Measurements from ENCODE around the gene CD163. TPM values are rescaled to one million over a fixed set of nuclear protein-coding genes. Genes with fewer than 3 reads are reported as not detected.

Gene CD163
- total RNA-seq, 1 donor from 2014 or later = not detected

GRCh38 chr12:7444537-7444936 lies 59.0 kb downstream of the CD163 start:
- Histone ChIP-seq H4K20me1 (ENCODE audit: insufficient read depth, low read length) (no peaks in the 10 kb centered on the region), H2AFZ (ENCODE audit: low read depth, low read length) (no peak overlapping the region), H3K4me2 (ENCODE audit: low read length) (no peak overlapping the region), H3K4me1 (ENCODE audit: insufficient read depth, low read length) (no peaks in the 10 kb centered on the region), H3K9ac (ENCODE audit: low read length) (no peak overlapping the region), H3K4me3 (ENCODE audit: insufficient read depth, low read depth, low read length) (no peak overlapping the region), H3K79me2 (ENCODE audit: insufficient read depth, low read length) (no peaks in the 10 kb centered on the region), H3K36me3 (ENCODE audit: insufficient read depth, low read length) (no peaks in the 10 kb centered on the region), H3K27ac (ENCODE audit: low read depth, low read length) (no peak overlapping the region), H3K27me3 (ENCODE audit: insufficient read depth, low read length) (no peaks in the 10 kb centered on the region), H3K9me3 (ENCODE audit: insufficient read depth, low read depth, low read length) (no peaks in the 10 kb centered on the region)
- no peak overlapping the region for H3K27ac Mint-ChIP-seq (ENCODE audit: unreplicated experiment)
- peaks cover 3% of the 10 kb centered on the region for H3K9me3 Mint-ChIP-seq (ENCODE audit: unreplicated experiment)
- TF ChIP-seq EZH2 (IDR thresholded peaks at IDR 0.05; ENCODE audit: insufficient read depth, low read length) (no peak), CTCF (IDR thresholded peaks at IDR 0.05; ENCODE audit: insufficient read depth, low read depth, low read length) (no peak)
- H3K27me3 Mint-ChIP-seq (ENCODE audit: low read depth, unreplicated experiment) = no peaks in the 10 kb centered on the region
- no peak overlapping the region for H3K4me3 Mint-ChIP-seq (ENCODE audit: unreplicated experiment)
- no peaks in the 10 kb centered on the region for H3K36me3 Mint-ChIP-seq (ENCODE audit: low read depth, unreplicated experiment)
- DNase-seq (ENCODE audit: low read depth) (no peak), FAIRE-seq (no peak)
- peaks cover 2% of the 10 kb centered on the region for H3K4me1 Mint-ChIP-seq (ENCODE audit: low read depth, unreplicated experiment)

- Mint-ChIP-seq H3K9me3 (ENCODE audit: unreplicated experiment) (peaks cover 5% of the 10 kb centered on the region), H3K27ac (ENCODE audit: unreplicated experiment) (no peak within 1 kb of the TSS), H3K4me3 (ENCODE audit: unreplicated experiment) (no peak within 1 kb of the TSS), H3K4me1 (ENCODE audit: low read depth, unreplicated experiment) (peaks cover 2% of the 10 kb centered on the region), H3K27me3 (ENCODE audit: low read depth, unreplicated experiment) (no peaks in the 10 kb centered on the region), H3K36me3 (ENCODE audit: low read depth, unreplicated experiment) (no peaks in the 10 kb centered on the region)
- no peaks in the 10 kb centered on the region for H3K4me1 ChIP-seq (ENCODE audit: insufficient read depth, low read length)
- no peaks in the 10 kb centered on the region for H3K36me3 ChIP-seq (ENCODE audit: insufficient read depth, low read length)
- H3K4me3 ChIP-seq (ENCODE audit: insufficient read depth, low read depth, low read length) = no peak within 1 kb of the TSS
- FAIRE-seq = no peak
- no peak within 1 kb of the TSS for H3K9ac ChIP-seq (ENCODE audit: low read length)
- no peaks in the 10 kb centered on the region for H4K20me1 ChIP-seq (ENCODE audit: insufficient read depth, low read length)
- no peak within 1 kb of the TSS for H3K27ac ChIP-seq (ENCODE audit: low read depth, low read length)
- H3K9me3 ChIP-seq (ENCODE audit: insufficient read depth, low read depth, low read length) = no peaks in the 10 kb centered on the region
- TF ChIP-seq EZH2 (IDR thresholded peaks at IDR 0.05; ENCODE audit: insufficient read depth, low read length) (no peak), CTCF (IDR thresholded peaks at IDR 0.05; ENCODE audit: insufficient read depth, low read depth, low read length) (no peak)
- no peak for DNase-seq (ENCODE audit: low read depth)
- H3K27me3 ChIP-seq (ENCODE audit: insufficient read depth, low read length) = no peaks in the 10 kb centered on the region
- H3K79me2 ChIP-seq (ENCODE audit: insufficient read depth, low read length) = no peaks in the 10 kb centered on the region
- no peak within 1 kb of the TSS for H2AFZ ChIP-seq (ENCODE audit: low read depth, low read length)
- no peak within 1 kb of the TSS for H3K4me2 ChIP-seq (ENCODE audit: low read length)
These were observed 59.5 kb downstream of the CD163 start, which contains the start of gene CD163L1 for GRCh38 chr12:7444076-7444475. CD163L1 (minus strand) TSS chr12:7444153; CDS start chr12:7444127, 26 bp downstream.

DNA sequence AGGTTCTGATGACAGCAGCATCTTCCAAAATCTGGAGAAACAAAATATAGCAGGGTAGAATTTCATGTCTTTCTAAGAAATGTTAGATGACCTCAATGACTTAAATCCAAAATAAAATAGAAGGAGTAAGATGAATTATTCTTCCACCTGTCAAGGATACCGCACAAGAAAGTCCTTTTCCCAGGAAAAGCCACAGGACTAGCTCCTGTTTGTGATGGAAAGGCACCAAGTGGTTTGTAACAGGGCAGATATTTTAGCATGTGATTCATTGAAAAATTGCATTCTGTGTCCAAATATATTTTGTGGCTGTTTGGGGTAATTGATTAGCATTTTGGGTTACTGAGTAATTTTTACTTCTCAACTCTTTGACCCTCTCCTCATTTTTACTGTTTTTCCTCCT lies 62.4 kb downstream of the CD163 start:
- TF ChIP-seq EZH2 (IDR thresholded peaks at IDR 0.05; ENCODE audit: insufficient read depth, low read length) = no peak
- no peak for TF ChIP-seq CTCF (IDR thresholded peaks at IDR 0.05; ENCODE audit: insufficient read depth, low read depth, low read length)

More for the DNA sequence above, 62.4 kb downstream of the CD163 start:
- Mint-ChIP-seq H3K4me3 (ENCODE audit: unreplicated experiment) (no peak overlapping the region), H3K27ac (ENCODE audit: unreplicated experiment) (no peak overlapping the region), H3K4me1 (ENCODE audit: low read depth, unreplicated experiment) (no peaks in the 10 kb centered on the region), H3K27me3 (ENCODE audit: low read depth, unreplicated experiment) (no peaks in the 10 kb centered on the region), H3K9me3 (ENCODE audit: unreplicated experiment) (peaks cover 5% of the 10 kb centered on the region), H3K36me3 (ENCODE audit: low read depth, unreplicated experiment) (no peaks in the 10 kb centered on the region)
- Histone ChIP-seq H3K4me2 (ENCODE audit: low read length) (no peak overlapping the region), H3K9me3 (ENCODE audit: insufficient read depth, low read depth, low read length) (no peaks in the 10 kb centered on the region), H3K27me3 (ENCODE audit: insufficient read depth, low read length) (no peaks in the 10 kb centered on the region), H3K27ac (ENCODE audit: low read depth, low read length) (no peak overlapping the region), H3K79me2 (ENCODE audit: insufficient read depth, low read length) (no peaks in the 10 kb centered on the region), H3K4me1 (ENCODE audit: insufficient read depth, low read length) (no peaks in the 10 kb centered on the region), H3K36me3 (ENCODE audit: insufficient read depth, low read length) (no peaks in the 10 kb centered on the region), H4K20me1 (ENCODE audit: insufficient read depth, low read length) (no peaks in the 10 kb centered on the region), H3K9ac (ENCODE audit: low read length) (no peak overlapping the region), H2AFZ (ENCODE audit: low read depth, low read length) (no peak overlapping the region), H3K4me3 (ENCODE audit: insufficient read depth, low read depth, low read length) (no peak overlapping the region)
- DNase-seq (ENCODE audit: low read depth) (peak; percentile 28), FAIRE-seq (no peak)

All from astrocyte (in vitro differentiated cells and primary cell).